CD4-positive, alpha-beta T cell treated with Interleukin-10 for 1 hour (primary cell): ENCODE data around the gene SCFD2.

Experiments used
- DNase-seq: peaks from one replicate; pipeline ENCODE4 v3.0.0-alpha.2; 2020

The SCFD2 gene

GRCh38 chr4:53132132-53132891 is 233.5 kb downstream of the SCFD2 start:
- no peak for DNase-seq

- DNase-seq, result no peak
Measured at GRCh38 chr4:53131562-53131925, 234.3 kb downstream of the SCFD2 start.

- DNase-seq, result no peak
Measured at GRCh38 chr4:53130896-53131561, 234.8 kb downstream of the SCFD2 start.

GRCh38 chr4:53128706-53129357 is 237.0 kb downstream of the SCFD2 start:
- DNase-seq, result no peak

- DNase-seq, result no peak
Measured at GRCh38 chr4:53128231-53128630, 237.6 kb downstream of the SCFD2 start.

GRCh38 chr4:53127365-53127764 is 238.5 kb downstream of the SCFD2 start:
- no peak for DNase-seq

- DNase-seq, result no peak
Measured at GRCh38 chr4:53126099-53126498, 239.8 kb downstream of the SCFD2 start.

- no peak for DNase-seq
Measured at GRCh38 chr4:53123819-53124218, 242.0 kb downstream of the SCFD2 start.

- no peak for DNase-seq
Measured at GRCh38 chr4:53123171-53123570, 242.7 kb downstream of the SCFD2 start.

- DNase-seq, result no peak
Measured at GRCh38 chr4:53122280-53123116, 243.4 kb downstream of the SCFD2 start.

- no peak for DNase-seq
Measured at GRCh38 chr4:53121264-53121865, 244.5 kb downstream of the SCFD2 start.

GRCh38 chr4:53120778-53121177 is 245.1 kb downstream of the SCFD2 start:
- DNase-seq, result no peak

GRCh38 chr4:53119680-53120079 is 246.2 kb downstream of the SCFD2 start:
- no peak for DNase-seq

GRCh38 chr4:53118676-53119075 is 247.2 kb downstream of the SCFD2 start:
- no peak for DNase-seq

GRCh38 chr4:53116954-53117353 is 248.9 kb downstream of the SCFD2 start:
- no peak for DNase-seq

GRCh38 chr4:53113431-53114225 is 252.2 kb downstream of the SCFD2 start:
- no peak for DNase-seq

GRCh38 chr4:53105313-53105712 is 260.5 kb downstream of the SCFD2 start:
- DNase-seq, result no peak

- DNase-seq, result no peak
Measured at GRCh38 chr4:53103481-53103880, 262.4 kb downstream of the SCFD2 start.

GRCh38 chr4:53101191-53101581 is 264.7 kb downstream of the SCFD2 start:
- DNase-seq, result no peak

- DNase-seq, result no peak
Measured at GRCh38 chr4:53100501-53101190, 265.2 kb downstream of the SCFD2 start.

GRCh38 chr4:53098681-53099121 is 267.2 kb downstream of the SCFD2 start:
- DNase-seq, result no peak
